ENCODE data around the gene SIK1.
"Not testable (repeated sequence)": the region's sequence is repeated elsewhere in the genome, so short reads cannot be mapped to it uniquely, and the experiment has no call there.

DNA sequence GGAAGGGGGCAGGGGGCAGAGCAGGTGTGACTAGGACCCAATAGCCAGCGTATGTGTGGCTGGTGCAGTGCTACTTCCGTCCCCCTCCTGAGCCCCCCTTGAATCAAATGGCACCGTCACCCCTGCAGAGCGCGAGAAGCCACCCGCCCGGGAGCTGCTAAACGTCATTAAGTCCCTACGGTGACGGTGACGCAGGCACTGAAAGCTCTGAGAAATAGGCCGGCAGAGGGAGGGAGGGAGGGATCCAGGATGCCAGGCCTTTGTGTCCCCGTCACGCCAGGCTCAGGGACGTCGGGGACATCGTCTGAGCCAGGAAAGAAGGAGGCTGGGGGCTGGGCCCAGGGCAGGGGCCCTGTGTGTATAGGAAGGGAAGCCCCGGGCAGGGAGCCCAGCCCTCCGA, 43.6 kb downstream of the SIK1 start:
- TF ChIP-seq, protein P1, sequence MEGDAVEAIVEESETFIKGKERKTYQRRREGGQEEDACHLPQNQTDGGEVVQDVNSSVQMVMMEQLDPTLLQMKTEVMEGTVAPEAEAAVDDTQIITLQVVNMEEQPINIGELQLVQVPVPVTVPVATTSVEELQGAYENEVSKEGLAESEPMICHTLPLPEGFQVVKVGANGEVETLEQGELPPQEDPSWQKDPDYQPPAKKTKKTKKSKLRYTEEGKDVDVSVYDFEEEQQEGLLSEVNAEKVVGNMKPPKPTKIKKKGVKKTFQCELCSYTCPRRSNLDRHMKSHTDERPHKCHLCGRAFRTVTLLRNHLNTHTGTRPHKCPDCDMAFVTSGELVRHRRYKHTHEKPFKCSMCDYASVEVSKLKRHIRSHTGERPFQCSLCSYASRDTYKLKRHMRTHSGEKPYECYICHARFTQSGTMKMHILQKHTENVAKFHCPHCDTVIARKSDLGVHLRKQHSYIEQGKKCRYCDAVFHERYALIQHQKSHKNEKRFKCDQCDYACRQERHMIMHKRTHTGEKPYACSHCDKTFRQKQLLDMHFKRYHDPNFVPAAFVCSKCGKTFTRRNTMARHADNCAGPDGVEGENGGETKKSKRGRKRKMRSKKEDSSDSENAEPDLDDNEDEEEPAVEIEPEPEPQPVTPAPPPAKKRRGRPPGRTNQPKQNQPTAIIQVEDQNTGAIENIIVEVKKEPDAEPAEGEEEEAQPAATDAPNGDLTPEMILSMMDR (IDR thresholded peaks at IDR 0.05): not testable (repeated sequence)
- not testable (repeated sequence) for TF ChIP-seq POLR2A (IDR thresholded peaks at IDR 0.05)
